Right lobe of liver (tissue), 4 donors: ENCODE measurements around the gene FAM181A.

Experiments
- CTCF ChIP-seq, 4 donors: fragments of 200-600 bp in 3 of 4; fragments of 450-650 bp in 1 of 4; IDR thresholded peaks; one replicate each; pipeline versions ENCODE4 v1.5.1 to v1.8.0; 2016 to 2022; ENCODE audit warnings: antibody characterized with exemption in 4 of 4, mild to moderate bottlenecking in 2 of 4
- POLR2A ChIP-seq: fragments of 450-650 bp; IDR thresholded peaks from one replicate; pipeline ENCODE4 v1.6.1; 2017; ENCODE audit warnings: antibody characterized with exemption, mild to moderate bottlenecking
- donor health status: DM: no; HTN: no; CAD: no.
- donor health status: DM: no; HTN: no; CAD: no.
- donor health status: DM: no; HTN: yes; CAD: no.

DNA sequence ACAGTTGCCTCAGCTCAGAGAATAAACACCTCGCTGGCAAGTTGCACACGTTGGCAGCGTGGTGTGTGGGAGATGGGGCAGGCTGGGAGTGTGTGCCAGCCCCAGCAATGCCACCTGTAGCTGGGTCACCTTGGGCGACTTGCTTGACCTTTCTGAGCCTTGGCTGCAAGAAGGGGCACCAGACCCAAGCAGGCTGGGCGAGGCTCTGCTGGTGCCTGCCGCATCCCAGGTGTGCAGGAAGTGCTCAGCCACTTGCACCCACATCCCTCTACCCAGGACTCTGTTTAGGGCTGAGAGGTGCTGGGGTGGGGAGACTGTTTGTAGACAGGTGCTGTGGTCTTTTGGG is 629 bp downstream of the FAM181A start:
- TF ChIP-seq CTCF (IDR thresholded peaks at IDR 0.05), result no peak
- no peak for TF ChIP-seq POLR2A
